Ovary (tissue), 3 donors: Measurements from ENCODE around the gene PRDX3.

Source experiments
- CTCF ChIP-seq, 3 donors: fragments of 450-650 bp in 2 of 3; fragments of 200-600 bp in 1 of 3; IDR thresholded peaks; one replicate each; pipeline versions ENCODE4 v1.5.1 to v1.8.0; 2016 to 2022; ENCODE audit warnings: antibody characterized with exemption in 3 of 3, mild to moderate bottlenecking in 1 of 3
- EP300 ChIP-seq: sonication (generic); formaldehyde crosslinking; IDR thresholded peaks from one replicate; pipeline ENCODE4 v1.6.1; 2017; ENCODE audit warnings: antibody characterized with exemption
- POLR2A ChIP-seq: fragments of 450-650 bp; IDR thresholded peaks from one replicate; pipeline ENCODE4 v1.6.1; 2017; ENCODE audit warnings: antibody characterized with exemption, mild to moderate bottlenecking, moderate library complexity
- donor health status: DM: no; HTN: no; CAD: no.

- TF ChIP-seq POLR2A = no peak
- TF ChIP-seq CTCF (IDR thresholded peaks at IDR 0.05) = no peak
- TF ChIP-seq EP300 = no peak
Measured at GRCh38 chr10:119227825-119228224, 49.2 kb upstream of the PRDX3 start.
